ENCODE results near the gene THAP12.
A peak's percentile ranks its signal among the peaks of the same experiment; 100 is the strongest.

The THAP12 gene

GRCh38 chr11:76400967-76401366 lies 20.0 kb upstream of the THAP12 start:
- no peak overlapping the region for H3K27ac ChIP-seq (ENCODE audit: low read depth, low read length)
- no peak overlapping the region for H3K4me3 ChIP-seq (ENCODE audit: low read depth, low read length)
- H3K79me2 ChIP-seq (ENCODE audit: control insufficient read depth, insufficient read depth, low read length, unreplicated experiment), result no peaks in the 10 kb centered on the region
- no peaks in the 10 kb centered on the region for H3K36me3 ChIP-seq (ENCODE audit: insufficient read depth, low read length)
- no peaks in the 10 kb centered on the region for H3K4me1 ChIP-seq (ENCODE audit: control insufficient read depth, insufficient read depth, low read length, unreplicated experiment)
- no peaks in the 10 kb centered on the region for H3K27me3 ChIP-seq (ENCODE audit: insufficient read depth, low read length)
- H2AFZ ChIP-seq (ENCODE audit: low read length, unreplicated experiment), result no peak overlapping the region

GRCh38 chr11:76397383-76397782 lies 16.5 kb upstream of the THAP12 start:
- Histone ChIP-seq H3K27me3 (ENCODE audit: insufficient read depth, low read length) (no peaks in the 10 kb centered on the region), H3K27ac (ENCODE audit: low read depth, low read length) (no peak overlapping the region), H3K36me3 (ENCODE audit: insufficient read depth, low read length) (no peaks in the 10 kb centered on the region), H3K79me2 (ENCODE audit: control insufficient read depth, insufficient read depth, low read length, unreplicated experiment) (no peaks in the 10 kb centered on the region), H3K4me3 (ENCODE audit: low read depth, low read length) (no peak overlapping the region), H3K4me1 (ENCODE audit: control insufficient read depth, insufficient read depth, low read length, unreplicated experiment) (no peaks in the 10 kb centered on the region), H2AFZ (ENCODE audit: low read length, unreplicated experiment) (no peak overlapping the region)

GRCh38 chr11:76395296-76395695 lies 14.4 kb upstream of the THAP12 start:
- Histone ChIP-seq H3K79me2 (ENCODE audit: control insufficient read depth, insufficient read depth, low read length, unreplicated experiment) (no peaks in the 10 kb centered on the region), H2AFZ (ENCODE audit: low read length, unreplicated experiment) (no peak overlapping the region), H3K4me1 (ENCODE audit: control insufficient read depth, insufficient read depth, low read length, unreplicated experiment) (no peaks in the 10 kb centered on the region), H3K27me3 (ENCODE audit: insufficient read depth, low read length) (no peaks in the 10 kb centered on the region), H3K36me3 (ENCODE audit: insufficient read depth, low read length) (no peaks in the 10 kb centered on the region), H3K27ac (ENCODE audit: low read depth, low read length) (no peak overlapping the region), H3K4me3 (ENCODE audit: low read depth, low read length) (no peak overlapping the region)

GRCh38 chr11:76394411-76394810 lies 13.5 kb upstream of the THAP12 start:
- H2AFZ ChIP-seq (ENCODE audit: low read length, unreplicated experiment), result no peak overlapping the region
- no peak overlapping the region for H3K4me3 ChIP-seq (ENCODE audit: low read depth, low read length)
- H3K36me3 ChIP-seq (ENCODE audit: insufficient read depth, low read length), result no peaks in the 10 kb centered on the region
- no peaks in the 10 kb centered on the region for H3K27me3 ChIP-seq (ENCODE audit: insufficient read depth, low read length)
- no peaks in the 10 kb centered on the region for H3K4me1 ChIP-seq (ENCODE audit: control insufficient read depth, insufficient read depth, low read length, unreplicated experiment)
- no peak overlapping the region for H3K27ac ChIP-seq (ENCODE audit: low read depth, low read length)
- no peaks in the 10 kb centered on the region for H3K79me2 ChIP-seq (ENCODE audit: control insufficient read depth, insufficient read depth, low read length, unreplicated experiment)

- Histone ChIP-seq H3K4me1 (ENCODE audit: control insufficient read depth, insufficient read depth, low read length, unreplicated experiment) (no peaks in the 10 kb centered on the region), H3K79me2 (ENCODE audit: control insufficient read depth, insufficient read depth, low read length, unreplicated experiment) (no peaks in the 10 kb centered on the region), H2AFZ (ENCODE audit: low read length, unreplicated experiment) (no peak overlapping the region), H3K27ac (ENCODE audit: low read depth, low read length) (no peak overlapping the region), H3K27me3 (ENCODE audit: insufficient read depth, low read length) (no peaks in the 10 kb centered on the region), H3K4me3 (ENCODE audit: low read depth, low read length) (no peak overlapping the region), H3K36me3 (ENCODE audit: insufficient read depth, low read length) (no peaks in the 10 kb centered on the region)
These were observed 11.9 kb upstream of the THAP12 start for GRCh38 chr11:76392870-76393269.

GRCh38 chr11:76391811-76392475 lies 11.0 kb upstream of the THAP12 start:
- Histone ChIP-seq H3K79me2 (ENCODE audit: control insufficient read depth, insufficient read depth, low read length, unreplicated experiment) (no peaks in the 10 kb centered on the region), H3K4me1 (ENCODE audit: control insufficient read depth, insufficient read depth, low read length, unreplicated experiment) (no peaks in the 10 kb centered on the region), H3K4me3 (ENCODE audit: low read depth, low read length) (no peak overlapping the region), H3K27ac (ENCODE audit: low read depth, low read length) (no peak overlapping the region), H3K27me3 (ENCODE audit: insufficient read depth, low read length) (no peaks in the 10 kb centered on the region), H3K36me3 (ENCODE audit: insufficient read depth, low read length) (no peaks in the 10 kb centered on the region), H2AFZ (ENCODE audit: low read length, unreplicated experiment) (no peak overlapping the region)

GRCh38 chr11:76391021-76391420 lies 10.1 kb upstream of the THAP12 start:
- Histone ChIP-seq H3K4me1 (ENCODE audit: control insufficient read depth, insufficient read depth, low read length, unreplicated experiment) (no peaks in the 10 kb centered on the region), H3K79me2 (ENCODE audit: control insufficient read depth, insufficient read depth, low read length, unreplicated experiment) (no peaks in the 10 kb centered on the region), H3K4me3 (ENCODE audit: low read depth, low read length) (no peak overlapping the region), H3K36me3 (ENCODE audit: insufficient read depth, low read length) (no peaks in the 10 kb centered on the region), H2AFZ (ENCODE audit: low read length, unreplicated experiment) (no peak overlapping the region), H3K27me3 (ENCODE audit: insufficient read depth, low read length) (no peaks in the 10 kb centered on the region), H3K27ac (ENCODE audit: low read depth, low read length) (no peak overlapping the region)

- Histone ChIP-seq H3K27me3 (ENCODE audit: insufficient read depth, low read length) (no peaks in the 10 kb centered on the region), H3K4me1 (ENCODE audit: control insufficient read depth, insufficient read depth, low read length, unreplicated experiment) (no peaks in the 10 kb centered on the region), H3K79me2 (ENCODE audit: control insufficient read depth, insufficient read depth, low read length, unreplicated experiment) (peaks cover 2% of the 10 kb centered on the region), H3K36me3 (ENCODE audit: insufficient read depth, low read length) (no peaks in the 10 kb centered on the region), H2AFZ (ENCODE audit: low read length, unreplicated experiment) (no peak overlapping the region), H3K4me3 (ENCODE audit: low read depth, low read length) (no peak overlapping the region), H3K27ac (ENCODE audit: low read depth, low read length) (no peak overlapping the region)
These were observed 7.5 kb upstream of the THAP12 start for GRCh38 chr11:76388408-76388807.

GRCh38 chr11:76385903-76386302 lies 5.0 kb upstream of the THAP12 start:
- Histone ChIP-seq H3K79me2 (ENCODE audit: control insufficient read depth, insufficient read depth, low read length, unreplicated experiment) (peaks cover 9% of the 10 kb centered on the region), H3K36me3 (ENCODE audit: insufficient read depth, low read length) (no peaks in the 10 kb centered on the region), H3K4me1 (ENCODE audit: control insufficient read depth, insufficient read depth, low read length, unreplicated experiment) (peaks cover 11% of the 10 kb centered on the region), H3K4me3 (ENCODE audit: low read depth, low read length) (no peak overlapping the region), H2AFZ (ENCODE audit: low read length, unreplicated experiment) (no peak overlapping the region), H3K27ac (ENCODE audit: low read depth, low read length) (no peak overlapping the region), H3K27me3 (ENCODE audit: insufficient read depth, low read length) (no peaks in the 10 kb centered on the region)

GRCh38 chr11:76382209-76382608 lies 1.3 kb upstream of the THAP12 start:
- no peaks in the 10 kb centered on the region for H3K27me3 ChIP-seq (ENCODE audit: insufficient read depth, low read length)
- H3K79me2 ChIP-seq (ENCODE audit: control insufficient read depth, insufficient read depth, low read length, unreplicated experiment), result peaks cover 42% of the 10 kb centered on the region
- H3K27ac ChIP-seq (ENCODE audit: low read depth, low read length), result no peak overlapping the region
- peaks cover 15% of the 10 kb centered on the region for H3K4me1 ChIP-seq (ENCODE audit: control insufficient read depth, insufficient read depth, low read length, unreplicated experiment)
- H3K4me3 ChIP-seq (ENCODE audit: low read depth, low read length), result peak overlapping the region; percentile 83
- H2AFZ ChIP-seq (ENCODE audit: low read length, unreplicated experiment), result peak overlapping the region; percentile 89
- no peaks in the 10 kb centered on the region for H3K36me3 ChIP-seq (ENCODE audit: insufficient read depth, low read length)

- Histone ChIP-seq H3K79me2 (ENCODE audit: control insufficient read depth, insufficient read depth, low read length, unreplicated experiment) (peaks cover 59% of the 10 kb centered on the region), H3K4me1 (ENCODE audit: control insufficient read depth, insufficient read depth, low read length, unreplicated experiment) (peaks cover 18% of the 10 kb centered on the region), H3K27ac (ENCODE audit: low read depth, low read length) (peak overlapping the region; percentile 31; the same call in 1 of the 2 replicates), H2AFZ (ENCODE audit: low read length, unreplicated experiment) (peak overlapping the region; percentile 94), H3K27me3 (ENCODE audit: insufficient read depth, low read length) (no peaks in the 10 kb centered on the region), H3K36me3 (ENCODE audit: insufficient read depth, low read length) (no peaks in the 10 kb centered on the region), H3K4me3 (ENCODE audit: low read depth, low read length) (peak overlapping the region; percentile 83)
These were observed 564 bp downstream of the THAP12 start for GRCh38 chr11:76380159-76380976.
